ENCODE data around the gene KIAA0319L. TPM values are rescaled to one million over a fixed set of nuclear protein-coding genes. Genes with fewer than 3 reads are reported as not detected.

The KIAA0319L gene
- total RNA-seq, 1 donor from 2014 or later: 66.9 TPM

Other genes with a start within 250 kb of the KIAA0319L start
- gene NCDN, start 396 bp upstream of the KIAA0319L start, total RNA-seq: 28.6 TPM
- gene TFAP2E, start 15.9 kb upstream of the KIAA0319L start, total RNA-seq: 3.4 TPM
- gene PSMB2, start 84.1 kb upstream of the KIAA0319L start, total RNA-seq: 36.5 TPM
- 20.7 TPM for gene C1orf216, start 161.5 kb upstream of the KIAA0319L start, total RNA-seq
- gene CLSPN, start 212.6 kb upstream of the KIAA0319L start, total RNA-seq: 0.40 TPM

Measured in sciatic nerve (tissue), 1 donor.